ENCODE data around the gene SPO11. TPM values are rescaled to one million over a fixed set of nuclear protein-coding genes. Genes with fewer than 3 reads are reported as not detected.

Gene SPO11
- total and polyA plus RNA-seq, 2 of the 8 experiments (the other 6 are each of a cell fraction or from before 2014, with no cell fraction given), result not detected

GRCh38 chr20:57291694-57292093 lies 37.9 kb upstream of the SPO11 start (continued):
- TF ChIP-seq CHD7 (IDR thresholded peaks at IDR 0.05; ENCODE audit: insufficient replicate concordance, low read length), result no peak
- no peak for TF ChIP-seq RFX5 (IDR thresholded peaks at IDR 0.05; ENCODE audit: borderline replicate concordance, low read depth, low read length)
- TF ChIP-seq PHF8 (conservative IDR thresholded peaks at IDR 0.05; ENCODE audit: low read depth, low read length), result no peak
- TF ChIP-seq EP300 (IDR thresholded peaks at IDR 0.05; ENCODE audit: borderline replicate concordance in 1 of 2, low read depth in 2 of 2, low read length in 2 of 2), result no peak

Data from H1 (cell line).